HEK293 (cell line): Measurements from ENCODE around the gene RTN4.

ENCODE experiments used
- CTCF ChIA-PET: fragments of 350-600 bp; formaldehyde crosslinking; extraction: SDS; loops from one replicate; lab custom pipeline; 2021; ENCODE audit warnings: antibody characterized with exemption; lab: Yijun Ruan, JAX
- POLR2A ChIA-PET: fragments of 300-600 bp; formaldehyde crosslinking; extraction: SDS; loops from one replicate; lab custom pipeline; 2020; ENCODE audit warnings: antibody characterized with exemption, inconsistent platforms; lab: Yijun Ruan, JAX
- H3K27ac ChIP-seq: fragments of 200-500 bp; sonication (Bioruptor generic); 2 replicates; pipeline ENCODE4 v1.5.1; 2014; ENCODE audit warnings: low read depth, low read length, control low read depth, inconsistent platforms; ENCODE audit errors: extremely low read depth
- H3K36me3 ChIP-seq, 2 experiments: fragments of 200-500 bp in 1 of 2; sonication (Bioruptor generic) in 1 of 2; 1 replicate in 1 of 2; 2 replicates in 1 of 2; pipeline ENCODE4 v1.5.1; 2014 to 2017; ENCODE audit warnings: inconsistent platforms in 2 of 2, low read length in 2 of 2; ENCODE audit not compliant: control insufficient read depth in 2 of 2, insufficient read depth in 1 of 2
- H3K4me1 ChIP-seq: fragments of 200-500 bp; sonication (Bioruptor generic); 2 replicates; pipeline ENCODE4 v1.5.1; 2014; ENCODE audit warnings: mild to moderate bottlenecking, low read length, inconsistent platforms; ENCODE audit not compliant: control insufficient read depth, insufficient read depth
- H3K4me3 ChIP-seq: 2 replicates; pipeline ENCODE4 v1.5.1; 2011; ENCODE audit warnings: low read depth, mild to moderate bottlenecking, control low read depth, low read length, moderate library complexity
- H3K9me3 ChIP-seq: fragments of 200-500 bp; sonication (Bioruptor generic); 2 replicates; pipeline ENCODE4 v1.5.1; 2014; ENCODE audit warnings: low read depth, low read length, inconsistent platforms; ENCODE audit not compliant: control insufficient read depth, insufficient read depth
- FEZF1 ChIP-seq: fragments of 450-650 bp; formaldehyde crosslinking; IDR thresholded peaks from 2 replicates; pipeline ENCODE4 v1.5.1; 2016; ENCODE audit warnings: missing biosample characterization, missing genetic modification characterization
- KLF8 ChIP-seq: fragments of 450-650 bp; formaldehyde crosslinking; IDR thresholded peaks from 2 replicates; pipeline ENCODE4 v1.5.1; 2016; ENCODE audit warnings: missing biosample characterization, missing genetic modification characterization
- MEIS1 ChIP-seq: sonication (generic); formaldehyde crosslinking; IDR thresholded peaks from 2 replicates; pipeline ENCODE4 v1.8.1; 2022; ENCODE audit warnings: missing genetic modification reagents, mild to moderate bottlenecking, borderline replicate concordance
- ZBTB17 ChIP-seq: fragments of 450-650 bp; formaldehyde crosslinking; IDR thresholded peaks from 2 replicates; pipeline ENCODE4 v1.5.1; 2016; ENCODE audit warnings: missing biosample characterization, missing genetic modification characterization
- ZIC2 ChIP-seq: fragments of 450-650 bp; formaldehyde crosslinking; IDR thresholded peaks from 2 replicates; pipeline ENCODE4 v1.5.1; 2016; ENCODE audit warnings: missing biosample characterization, missing genetic modification characterization
- ZNF335 ChIP-seq: fragments of 450-650 bp; formaldehyde crosslinking; conservative IDR thresholded peaks from 2 replicates; pipeline ENCODE4 v1.5.1; 2016; ENCODE audit warnings: missing biosample characterization, missing genetic modification characterization
- ZNF426 ChIP-seq: fragments of 450-650 bp; formaldehyde crosslinking; IDR thresholded peaks from 2 replicates; pipeline ENCODE4 v1.5.1; 2017; ENCODE audit warnings: missing biosample characterization, missing genetic modification characterization, mild to moderate bottlenecking, inconsistent platforms, moderate library complexity
- ZNF488 ChIP-seq: fragments of 450-650 bp; formaldehyde crosslinking; IDR thresholded peaks from 2 replicates; pipeline ENCODE4 v1.5.1; 2016; ENCODE audit warnings: missing biosample characterization, missing genetic modification characterization
- ZNF555 ChIP-seq: fragments of 450-650 bp; formaldehyde crosslinking; conservative IDR thresholded peaks from 2 replicates; pipeline ENCODE4 v1.5.1; 2017; ENCODE audit warnings: missing biosample characterization, mild to moderate bottlenecking, missing genetic modification characterization, inconsistent platforms
- ZNF561 ChIP-seq: fragments of 450-650 bp; IDR thresholded peaks from 2 replicates; pipeline ENCODE4 v1.5.1; 2018; ENCODE audit warnings: missing biosample characterization, missing genetic modification characterization, borderline replicate concordance
- ZNF610 ChIP-seq: fragments of 450-650 bp; formaldehyde crosslinking; IDR thresholded peaks from 2 replicates; pipeline ENCODE4 v1.5.1; 2016; ENCODE audit warnings: missing biosample characterization, missing genetic modification characterization, borderline replicate concordance
- ZNF639 ChIP-seq: fragments of 450-650 bp; formaldehyde crosslinking; IDR thresholded peaks from 2 replicates; pipeline ENCODE4 v1.5.1; 2016; ENCODE audit warnings: missing biosample characterization, missing genetic modification characterization
- ZNF658 ChIP-seq: fragments of 450-650 bp; formaldehyde crosslinking; IDR thresholded peaks from 2 replicates; pipeline ENCODE4; 2016; ENCODE audit warnings: missing biosample characterization, missing genetic modification characterization
- ZNF747 ChIP-seq: fragments of 450-650 bp; formaldehyde crosslinking; IDR thresholded peaks from 2 replicates; pipeline ENCODE4 v1.5.1; 2016; ENCODE audit warnings: missing biosample characterization, missing genetic modification characterization
- ZNF837 ChIP-seq: fragments of 450-650 bp; formaldehyde crosslinking; IDR thresholded peaks from 2 replicates; pipeline ENCODE4 v1.5.1; 2016; ENCODE audit warnings: missing biosample characterization, missing genetic modification characterization
- ZNF843 ChIP-seq: fragments of 450-650 bp; formaldehyde crosslinking; IDR thresholded peaks from 2 replicates; pipeline ENCODE4 v1.5.1; 2016; ENCODE audit warnings: missing biosample characterization, missing genetic modification characterization
- ZSCAN23 ChIP-seq: fragments of 450-650 bp; formaldehyde crosslinking; IDR thresholded peaks from 2 replicates; pipeline ENCODE4 v1.5.1; 2016; ENCODE audit warnings: missing biosample characterization, missing genetic modification characterization
- ZSCAN4 ChIP-seq: fragments of 450-650 bp; formaldehyde crosslinking; IDR thresholded peaks from 2 replicates; pipeline ENCODE4 v1.5.1; 2017; ENCODE audit warnings: missing biosample characterization, missing genetic modification characterization
- ZXDB ChIP-seq: fragments of 450-650 bp; formaldehyde crosslinking; IDR thresholded peaks from 2 replicates; pipeline ENCODE4 v1.5.1; 2016; ENCODE audit warnings: missing biosample characterization, missing genetic modification characterization
- TF ChIP-seq, protein P1 (sequence below): fragments of 450-650 bp; IDR thresholded peaks from 2 replicates; pipeline ENCODE4 v1.5.1; 2018; ENCODE audit warnings: missing biosample characterization, missing genetic modification characterization
- TF ChIP-seq, protein P2 (sequence below): fragments of 450-650 bp; formaldehyde crosslinking; IDR thresholded peaks from 2 replicates; pipeline ENCODE4 v1.5.1; 2016; ENCODE audit warnings: missing biosample characterization, missing genetic modification characterization
- TF ChIP-seq, protein P3 (sequence below): fragments of 450-650 bp; formaldehyde crosslinking; IDR thresholded peaks from 2 replicates; pipeline ENCODE4 v1.5.1; 2016; ENCODE audit warnings: missing biosample characterization, missing genetic modification characterization

The RTN4 gene

GRCh38 chr2:54936766-54937165 lies 113.5 kb downstream of the RTN4 start (continued):
- TF ChIP-seq ZNF639 (tag by site-specific recombination) = no peak
- TF ChIP-seq, all 188 proteins: peak for 0

- no peaks in the 10 kb centered on the region for H3K9me3 ChIP-seq
- CTCF ChIA-PET = no interaction called here
- H3K4me3 ChIP-seq = no peak overlapping the region
- H3K36me3 ChIP-seq = no peaks in the 10 kb centered on the region
- H3K27ac ChIP-seq = no peak overlapping the region
- no peak for TF ChIP-seq ZIC2 (tag by site-specific recombination)
- TF ChIP-seq ZNF747 (tag by site-specific recombination) = no peak
- no peak for TF ChIP-seq ZNF837 (tag by site-specific recombination)
- no peak for TF ChIP-seq FEZF1
- TF ChIP-seq MEIS1 (CRISPR knock-in tag) = no peak
- TF ChIP-seq ZNF335 (tag by site-specific recombination) = no peak
- no peak for TF ChIP-seq ZNF488 (tag by site-specific recombination)
- TF ChIP-seq, protein P1, sequence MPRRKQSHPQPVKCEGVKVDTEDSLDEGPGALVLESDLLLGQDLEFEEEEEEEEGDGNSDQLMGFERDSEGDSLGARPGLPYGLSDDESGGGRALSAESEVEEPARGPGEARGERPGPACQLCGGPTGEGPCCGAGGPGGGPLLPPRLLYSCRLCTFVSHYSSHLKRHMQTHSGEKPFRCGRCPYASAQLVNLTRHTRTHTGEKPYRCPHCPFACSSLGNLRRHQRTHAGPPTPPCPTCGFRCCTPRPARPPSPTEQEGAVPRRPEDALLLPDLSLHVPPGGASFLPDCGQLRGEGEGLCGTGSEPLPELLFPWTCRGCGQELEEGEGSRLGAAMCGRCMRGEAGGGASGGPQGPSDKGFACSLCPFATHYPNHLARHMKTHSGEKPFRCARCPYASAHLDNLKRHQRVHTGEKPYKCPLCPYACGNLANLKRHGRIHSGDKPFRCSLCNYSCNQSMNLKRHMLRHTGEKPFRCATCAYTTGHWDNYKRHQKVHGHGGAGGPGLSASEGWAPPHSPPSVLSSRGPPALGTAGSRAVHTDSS (tag by site-specific recombination) = no peak
- TF ChIP-seq ZXDB = no peak
- no peak for TF ChIP-seq ZNF658 (tag by site-specific recombination)
- no peaks in the 10 kb centered on the region for H3K4me1 ChIP-seq
- POLR2A ChIA-PET = no interaction called here
Measured at GRCh38 chr2:54935389-54935788, 114.9 kb downstream of the RTN4 start.

GRCh38 chr2:54931473-54931872 lies 118.8 kb downstream of the RTN4 start:
- Histone ChIP-seq H3K4me1 (no peaks in the 10 kb centered on the region), H3K4me3 (no peak overlapping the region), H3K9me3 (no peaks in the 10 kb centered on the region), H3K27ac (no peak overlapping the region), H3K36me3 (no peaks in the 10 kb centered on the region)
- POLR2A ChIA-PET = no interaction called here
- TF ChIP-seq ZNF561 (no peak), ZBTB17 (no peak), KLF8 (tag by site-specific recombination) (no peak), ZSCAN4 (no peak), ZNF555 (tag by site-specific recombination) (no peak), ZNF610 (tag by site-specific recombination) (no peak), ZNF843 (no peak), ZSCAN23 (tag by site-specific recombination) (no peak), ZNF426 (tag by site-specific recombination) (no peak)
- TF ChIP-seq, protein P2, sequence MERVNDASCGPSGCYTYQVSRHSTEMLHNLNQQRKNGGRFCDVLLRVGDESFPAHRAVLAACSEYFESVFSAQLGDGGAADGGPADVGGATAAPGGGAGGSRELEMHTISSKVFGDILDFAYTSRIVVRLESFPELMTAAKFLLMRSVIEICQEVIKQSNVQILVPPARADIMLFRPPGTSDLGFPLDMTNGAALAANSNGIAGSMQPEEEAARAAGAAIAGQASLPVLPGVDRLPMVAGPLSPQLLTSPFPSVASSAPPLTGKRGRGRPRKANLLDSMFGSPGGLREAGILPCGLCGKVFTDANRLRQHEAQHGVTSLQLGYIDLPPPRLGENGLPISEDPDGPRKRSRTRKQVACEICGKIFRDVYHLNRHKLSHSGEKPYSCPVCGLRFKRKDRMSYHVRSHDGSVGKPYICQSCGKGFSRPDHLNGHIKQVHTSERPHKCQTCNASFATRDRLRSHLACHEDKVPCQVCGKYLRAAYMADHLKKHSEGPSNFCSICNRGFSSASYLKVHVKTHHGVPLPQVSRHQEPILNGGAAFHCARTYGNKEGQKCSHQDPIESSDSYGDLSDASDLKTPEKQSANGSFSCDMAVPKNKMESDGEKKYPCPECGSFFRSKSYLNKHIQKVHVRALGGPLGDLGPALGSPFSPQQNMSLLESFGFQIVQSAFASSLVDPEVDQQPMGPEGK (tag by site-specific recombination) = no peak
- TF ChIP-seq, protein P3, sequence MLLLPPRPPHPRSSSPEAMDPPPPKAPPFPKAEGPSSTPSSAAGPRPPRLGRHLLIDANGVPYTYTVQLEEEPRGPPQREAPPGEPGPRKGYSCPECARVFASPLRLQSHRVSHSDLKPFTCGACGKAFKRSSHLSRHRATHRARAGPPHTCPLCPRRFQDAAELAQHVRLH = no peak
- CTCF ChIA-PET = interaction anchor here (0.6 kb wide), 2 partner anchors 127 to 780 kb away, joined by 3 read pairs; no protein-coding TSS in a partner anchor
